Measurements from ENCODE around the gene SMG9.

DNA sequence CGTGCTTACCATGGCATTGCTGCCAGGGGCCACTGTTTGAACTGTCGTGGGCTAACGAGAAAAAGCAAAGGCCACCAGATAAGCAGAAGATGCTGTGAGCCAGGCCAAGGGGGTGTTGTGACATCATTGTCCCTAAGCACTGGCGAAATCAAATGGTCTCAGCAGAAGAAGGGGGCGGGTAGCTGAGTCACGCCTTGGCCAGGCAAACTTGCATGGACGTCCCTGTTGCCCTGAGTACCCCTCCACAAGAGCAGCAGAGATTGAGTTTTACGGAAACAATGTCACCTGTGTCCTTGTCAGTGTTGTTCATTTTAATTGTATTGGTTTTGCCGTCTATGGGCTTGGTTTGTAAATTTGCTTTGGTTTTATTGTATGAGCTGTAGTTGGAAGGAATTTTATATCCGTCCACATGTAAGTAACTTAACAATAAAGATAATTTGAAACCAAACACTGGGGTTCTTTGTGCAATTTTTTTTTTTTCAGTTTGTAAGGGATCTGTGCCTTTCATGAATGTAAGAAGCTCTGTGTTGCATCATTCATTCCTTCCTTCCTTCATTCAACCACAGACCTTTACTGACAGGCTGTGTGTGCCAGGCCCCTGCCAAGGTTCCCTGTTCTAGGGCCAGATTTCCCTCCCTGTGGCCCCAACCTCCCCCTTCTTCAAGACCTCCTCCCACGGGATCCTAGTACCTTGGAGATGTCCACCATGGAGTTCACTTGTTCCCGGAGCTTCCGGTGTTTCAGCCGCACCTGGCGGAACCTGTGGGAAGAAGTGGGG is 13.7 kb upstream of the SMG9 start:
- no peak for TF ChIP-seq ZNF263 (CRISPR knock-in tag; IDR thresholded peaks at IDR 0.05)
- TF ChIP-seq KLF16 (CRISPR knock-in tag; IDR thresholded peaks at IDR 0.05), result no peak
- no peak for TF ChIP-seq ZNF224 (CRISPR knock-in tag; IDR thresholded peaks at IDR 0.05)
- no peak for TF ChIP-seq ZNF333 (CRISPR knock-in tag; IDR thresholded peaks at IDR 0.05; ENCODE audit: borderline replicate concordance)
- no peak for TF ChIP-seq SP140L (CRISPR knock-in tag; IDR thresholded peaks at IDR 0.05; ENCODE audit: borderline replicate concordance)
- no peak for TF ChIP-seq FOXA3 (CRISPR knock-in tag; IDR thresholded peaks at IDR 0.05)
- no peak for TF ChIP-seq ZNF230 (CRISPR knock-in tag; IDR thresholded peaks at IDR 0.05)
- TF ChIP-seq, protein P1, sequence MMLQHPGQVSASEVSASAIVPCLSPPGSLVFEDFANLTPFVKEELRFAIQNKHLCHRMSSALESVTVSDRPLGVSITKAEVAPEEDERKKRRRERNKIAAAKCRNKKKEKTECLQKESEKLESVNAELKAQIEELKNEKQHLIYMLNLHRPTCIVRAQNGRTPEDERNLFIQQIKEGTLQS (CRISPR knock-in tag; IDR thresholded peaks at IDR 0.05), result no peak
- no peak for TF ChIP-seq SP2 (CRISPR knock-in tag; IDR thresholded peaks at IDR 0.05)
- no peak for TF ChIP-seq ATF7 (IDR thresholded peaks at IDR 0.05)
- TF ChIP-seq ATF7 (CRISPR knock-in tag; IDR thresholded peaks at IDR 0.05), result no peak

All from HepG2 (cell line).